HG03159 (cell line): ENCODE measurements around the gene WDR36.
"Not testable (repeated sequence)": the region's sequence is repeated elsewhere in the genome, so short reads cannot be mapped to it uniquely, and the experiment has no call there.

Experiments
- ATAC-seq: cut with Tn5 transposase; IDR thresholded peaks from one replicate; pipeline ENCODE4 v1.9.1; 2021; ENCODE audit warnings: mild to moderate bottlenecking, moderate library complexity; ENCODE audit not compliant: unreplicated experiment

Gene WDR36

DNA sequence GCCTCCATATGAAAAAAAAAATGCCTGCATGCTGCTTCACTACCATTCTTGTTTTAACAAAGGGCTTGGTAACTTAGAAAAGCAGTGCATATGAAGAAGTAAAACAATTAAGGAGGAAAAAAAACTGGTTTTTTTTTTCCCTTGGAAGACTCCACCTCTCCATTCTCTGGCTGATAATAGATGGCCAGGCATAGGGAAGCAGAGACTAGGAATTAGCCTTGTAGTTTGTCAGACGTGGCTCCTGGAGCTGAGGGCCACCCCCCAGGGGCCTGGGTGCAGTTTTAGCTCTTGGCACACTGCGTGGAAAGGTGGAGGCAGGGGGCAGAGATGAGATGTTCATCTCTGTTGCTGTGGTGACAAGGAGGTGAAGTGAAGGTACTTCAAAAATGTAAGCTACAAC is 42.7 kb downstream of the WDR36 start:
- no peak for ATAC-seq

DNA sequence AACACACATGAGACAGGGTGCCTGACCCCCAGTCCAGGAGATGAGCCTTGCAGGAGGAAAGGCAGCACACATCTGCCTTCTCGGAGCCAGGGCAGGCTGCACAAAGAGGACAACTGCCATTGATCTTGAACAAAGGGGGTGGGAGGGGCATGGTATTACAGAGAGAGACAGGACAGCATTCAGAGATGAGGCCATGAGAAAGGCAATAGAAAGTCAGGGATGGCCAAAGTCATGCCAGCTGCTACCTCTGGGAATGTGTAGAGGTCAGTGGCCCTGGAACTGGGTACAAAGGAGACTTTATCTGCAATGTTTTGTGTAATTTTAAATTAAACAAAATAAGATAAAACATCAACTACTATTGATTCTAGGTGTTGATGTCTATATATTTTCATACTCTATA is 43.2 kb downstream of the WDR36 start:
- ATAC-seq, result no peak

GRCh38 chr5:111135946-111136345 is 43.8 kb downstream of the WDR36 start:
- no peak for ATAC-seq

GRCh38 chr5:111138096-111138495 is 45.9 kb downstream of the WDR36 start:
- no peak for ATAC-seq

DNA sequence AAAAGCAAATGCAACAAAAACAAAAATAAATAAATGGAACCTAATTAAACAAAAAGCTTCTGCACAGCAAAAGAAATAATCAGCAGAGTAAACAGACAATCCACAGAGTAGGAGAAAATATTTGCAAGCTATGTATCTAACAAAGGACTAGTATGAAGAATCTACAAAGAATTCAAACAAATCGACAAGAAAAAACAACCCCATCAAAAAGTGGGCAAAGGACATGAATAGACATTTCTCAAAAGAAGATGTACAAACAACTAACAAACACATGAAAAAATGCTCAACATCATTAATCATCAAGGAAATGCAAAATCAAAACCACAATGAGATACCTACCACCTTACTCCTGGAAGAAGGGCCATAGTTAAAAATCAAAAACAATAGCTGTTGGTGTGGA is 49.3 kb downstream of the WDR36 start:
- ATAC-seq, result not testable (repeated sequence)

GRCh38 chr5:111142932-111143331 is 50.8 kb downstream of the WDR36 start:
- no peak for ATAC-seq

DNA sequence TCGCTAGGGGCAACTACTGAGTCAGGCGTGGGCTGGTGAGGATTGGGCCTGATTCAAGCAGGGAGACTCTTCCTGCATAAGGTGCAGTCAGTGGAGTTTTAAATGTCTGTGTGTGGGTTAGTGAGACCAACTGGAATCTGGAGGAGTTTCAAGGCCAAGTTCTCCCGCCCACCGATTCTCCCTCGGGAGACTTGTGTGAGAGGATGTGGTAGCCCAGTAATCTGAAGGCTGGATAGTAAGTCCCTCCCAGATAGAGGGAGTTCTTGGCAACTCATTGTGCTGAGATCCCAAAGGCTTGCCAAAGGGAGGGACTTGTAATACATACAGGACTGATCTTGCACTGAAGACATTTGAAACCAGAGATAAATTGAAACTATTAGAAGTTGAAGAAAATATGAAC is 51.8 kb downstream of the WDR36 start:
- peak; percentile 22 for ATAC-seq

- ATAC-seq, result peak; percentile 98
Measured at GRCh38 chr5:111144352-111144930, 52.3 kb downstream of the WDR36 start.

DNA sequence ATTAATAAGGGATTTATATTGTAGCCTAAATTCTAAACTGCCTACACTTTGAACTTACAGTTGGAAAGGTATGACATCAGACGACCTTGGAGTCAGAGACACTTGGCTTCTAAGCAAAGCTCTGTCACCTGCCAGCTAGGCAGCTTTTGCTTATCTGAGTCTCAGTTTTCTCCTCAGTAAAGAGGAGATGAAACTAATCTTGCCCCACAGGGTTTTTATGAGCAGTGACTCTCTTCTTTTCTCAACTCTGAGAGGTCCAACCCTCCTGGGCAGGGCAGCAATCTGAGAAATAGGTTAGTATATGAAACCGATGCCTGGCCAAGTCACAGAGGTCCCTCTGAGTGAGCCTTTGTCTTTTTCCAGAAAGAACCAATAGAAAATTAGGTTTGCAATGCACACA is 53.9 kb downstream of the WDR36 start:
- no peak for ATAC-seq

- no peak for ATAC-seq
Measured at GRCh38 chr5:111147502-111147901, 55.4 kb downstream of the WDR36 start.

- ATAC-seq, result no peak
Measured at GRCh38 chr5:111151998-111152397, 59.9 kb downstream of the WDR36 start.

- no peak for ATAC-seq
Measured at GRCh38 chr5:111153483-111153882, 61.3 kb downstream of the WDR36 start.

DNA sequence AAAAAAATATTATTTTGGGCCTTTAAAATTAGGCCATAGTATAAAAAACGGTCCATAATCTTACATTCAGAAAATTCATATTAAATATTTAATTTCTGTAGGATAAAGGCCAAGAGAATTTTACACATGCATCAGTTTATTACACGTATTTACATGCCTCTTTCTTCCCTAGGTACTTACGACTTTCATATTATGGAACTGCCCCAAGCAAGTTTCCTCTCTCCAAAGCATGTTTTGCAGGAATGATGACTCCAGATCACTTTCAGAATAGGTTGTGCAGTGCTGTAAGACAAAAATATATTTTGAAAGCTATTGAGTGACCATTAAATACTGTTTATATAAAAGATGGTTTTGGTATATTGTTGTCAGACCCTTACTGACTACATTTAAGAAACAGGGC is 61.8 kb downstream of the WDR36 start:
- ATAC-seq, result no peak

DNA sequence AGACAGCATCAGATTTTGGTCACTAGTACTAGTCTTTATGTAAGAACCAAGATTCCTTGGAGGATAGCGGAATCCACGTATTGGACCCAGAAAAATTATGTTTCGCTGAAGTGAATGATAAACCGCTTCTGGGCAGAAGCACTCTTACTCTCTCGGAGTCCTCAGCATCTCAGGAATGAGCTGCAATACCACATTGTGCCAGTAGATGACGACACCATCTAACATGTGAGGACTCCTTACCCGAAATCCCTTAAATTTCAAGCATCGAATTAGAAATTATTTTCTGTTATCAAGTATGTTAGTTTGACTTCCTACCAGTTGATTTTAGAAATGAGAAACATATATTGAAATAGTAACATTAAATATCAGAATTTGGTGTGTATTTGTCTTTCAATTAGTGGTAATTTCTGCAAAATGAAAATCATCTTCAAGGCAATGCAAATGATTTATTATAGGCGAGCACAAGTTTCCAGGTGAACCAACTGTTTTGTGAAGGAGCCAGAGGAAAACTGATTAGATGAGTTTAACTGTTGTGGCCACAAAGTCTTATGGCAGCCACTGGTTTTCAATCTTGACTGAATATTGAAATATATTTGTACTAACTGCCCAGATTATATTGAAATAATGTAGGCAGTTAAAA is 66.1 kb downstream of the WDR36 start:
- no peak for ATAC-seq

DNA sequence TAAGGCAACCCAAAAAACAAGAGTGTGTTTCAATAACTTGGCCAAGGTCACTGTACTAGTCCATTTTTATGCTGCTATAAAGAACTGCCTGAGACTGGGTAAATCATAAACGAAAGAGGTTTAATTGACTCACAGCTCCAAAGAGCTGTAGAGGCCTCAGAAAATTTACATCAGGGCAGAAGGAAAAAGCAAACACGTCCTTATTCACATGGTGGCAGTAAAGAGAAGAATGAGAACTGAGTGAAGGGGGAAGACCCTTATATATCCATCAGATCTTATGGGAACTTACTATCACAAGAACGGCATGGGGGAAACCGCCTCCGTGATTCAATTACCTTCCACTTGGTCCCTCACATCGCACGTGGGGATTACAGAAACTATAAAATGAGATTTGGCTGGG is 67.7 kb downstream of the WDR36 start:
- ATAC-seq, result no peak

DNA sequence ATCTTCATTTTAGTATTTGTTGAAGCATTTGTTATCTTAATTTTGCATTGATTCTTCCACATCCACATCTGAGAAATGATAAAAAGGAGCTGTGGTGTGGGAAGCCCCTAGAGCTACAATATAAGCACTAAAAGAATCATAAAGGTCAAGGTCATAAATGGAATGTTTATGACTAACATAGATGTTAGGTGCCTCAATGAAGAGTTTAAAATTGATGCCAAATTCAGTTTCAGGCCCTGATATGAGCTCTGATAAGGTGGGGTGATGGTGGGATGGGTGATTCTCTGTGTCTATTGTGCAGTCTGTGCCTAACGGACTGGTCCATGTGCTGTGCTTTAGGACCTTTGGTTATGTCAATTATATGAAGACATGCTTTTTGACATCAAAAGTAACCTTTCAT is 70.9 kb downstream of the WDR36 start:
- ATAC-seq, result no peak

- ATAC-seq, result no peak
Measured at GRCh38 chr5:111165058-111165457, 72.9 kb downstream of the WDR36 start.

DNA sequence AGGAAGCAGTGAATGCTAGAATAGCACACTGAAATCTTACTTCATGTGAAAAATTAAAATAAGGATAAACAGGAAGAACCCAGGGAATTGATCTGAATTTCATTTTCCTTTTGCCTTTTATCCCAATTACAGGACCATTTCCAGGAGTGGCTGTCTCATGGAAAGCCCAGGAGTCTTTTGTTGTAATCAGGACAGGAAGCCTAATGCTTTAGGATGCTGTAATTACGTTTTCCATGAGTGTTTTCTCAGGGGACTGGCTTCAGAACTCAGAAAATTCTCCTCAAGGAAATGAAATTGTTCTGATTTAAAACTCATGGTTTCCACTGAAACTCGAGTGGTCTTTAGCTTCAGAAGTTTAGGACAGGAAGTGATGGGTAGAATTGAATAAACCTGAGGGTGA is 75.4 kb downstream of the WDR36 start:
- ATAC-seq, result no peak

DNA sequence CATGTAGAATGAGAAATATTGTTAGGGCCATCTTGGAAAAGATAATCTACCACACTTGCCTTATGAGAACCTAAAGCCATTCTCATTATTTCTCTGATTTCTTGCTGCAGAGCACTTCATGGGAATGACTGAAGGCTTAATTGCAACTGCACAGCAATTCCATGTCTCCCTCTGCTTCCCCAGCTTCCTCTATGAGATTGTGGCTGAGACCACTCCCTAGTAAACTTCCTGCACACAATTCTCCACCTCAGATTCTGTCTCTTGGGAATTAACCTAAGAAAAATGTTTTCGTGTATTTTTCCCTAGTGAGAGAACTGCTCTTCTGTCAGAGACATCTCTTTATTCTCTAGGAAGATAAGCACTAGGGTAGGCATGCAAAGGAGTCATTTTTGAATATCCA is 76.5 kb downstream of the WDR36 start:
- no peak for ATAC-seq

- ATAC-seq, result no peak
Measured at GRCh38 chr5:111169269-111169668, 77.1 kb downstream of the WDR36 start.

GRCh38 chr5:111170279-111170678 is 78.1 kb downstream of the WDR36 start:
- ATAC-seq, result no peak

DNA sequence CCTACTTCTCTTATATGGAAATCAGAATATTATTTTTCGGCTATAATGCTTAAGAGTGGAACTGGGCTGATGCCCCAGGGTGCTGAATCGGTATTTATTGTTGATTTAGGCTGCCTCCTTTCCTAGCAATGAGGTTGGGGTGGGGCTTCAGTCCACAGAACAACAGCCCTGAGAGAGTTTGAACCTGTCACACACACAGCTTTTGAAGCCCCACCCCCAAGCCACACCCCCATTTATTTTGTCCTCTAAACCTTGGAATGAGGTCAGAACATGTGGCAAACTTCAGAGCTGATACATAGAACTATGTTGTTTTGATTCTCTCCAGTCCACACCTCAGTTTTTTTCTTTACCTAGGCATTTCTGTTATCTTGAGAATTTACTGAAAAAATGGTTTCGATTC is 80.4 kb downstream of the WDR36 start:
- no peak for ATAC-seq

DNA sequence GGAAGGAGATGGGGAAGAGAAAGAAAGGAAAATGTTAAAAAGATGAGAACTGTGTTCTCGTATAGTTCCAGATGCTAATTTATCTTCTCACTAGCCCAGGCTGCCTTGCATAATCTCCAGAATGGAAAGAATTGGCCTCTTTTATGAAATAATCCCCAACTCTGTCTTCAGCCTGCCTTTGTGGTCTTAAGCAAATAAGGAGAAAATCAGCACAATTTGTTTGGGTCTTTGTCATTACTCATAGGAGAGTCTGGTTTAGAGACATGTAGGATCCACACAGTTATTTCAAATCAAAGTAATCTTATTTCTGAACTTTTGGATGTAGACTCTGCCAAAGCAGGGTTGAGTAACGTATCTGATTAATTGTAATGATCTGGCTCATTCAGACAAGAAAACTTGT is 81.3 kb downstream of the WDR36 start:
- ATAC-seq, result no peak
